ENCODE data around the gene TPK1. TPM values are rescaled to one million over a fixed set of nuclear protein-coding genes. Genes with fewer than 3 reads are reported as not detected.

The TPK1 gene
- total RNA-seq, 1 experiment from 2014 or later = 3.3 TPM

DNA sequence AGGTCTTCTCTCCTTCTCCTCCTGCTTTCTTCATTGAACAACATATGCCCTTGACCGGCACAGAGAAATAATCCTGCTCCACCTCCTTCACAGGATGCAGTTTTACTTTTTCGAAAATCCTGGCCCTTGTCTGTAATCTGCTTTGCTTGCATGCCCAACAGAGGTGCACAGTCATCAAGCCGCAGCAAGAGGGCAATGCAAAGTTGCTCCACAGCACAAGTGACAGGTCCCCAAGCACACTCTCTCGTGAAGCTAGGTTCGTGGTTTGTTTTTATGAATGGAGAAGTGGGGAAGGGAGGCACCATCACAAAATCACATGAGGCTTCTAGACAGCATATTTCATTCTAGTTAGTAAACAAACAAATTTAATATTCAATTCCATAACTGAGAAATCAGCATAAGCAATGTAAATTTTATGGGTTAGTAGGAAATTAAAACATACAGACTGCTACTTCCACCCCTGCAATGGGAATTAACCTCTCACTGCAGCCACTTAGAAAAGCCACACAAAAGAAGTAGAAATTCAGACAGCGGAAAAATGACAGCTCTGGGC is 178.8 kb downstream of the TPK1 start:
- CTCF ChIA-PET = interaction anchor here (0.6 kb wide), 1 partner anchor 668 kb away, joined by 3 read pairs; no protein-coding TSS in a partner anchor
- Histone ChIP-seq H3K27ac (ENCODE audit: low read length) (no peak overlapping the region), H3K36me3 (ENCODE audit: control insufficient read depth, insufficient read depth, low read length) (no peaks in the 10 kb centered on the region), H3K4me3 (ENCODE audit: low read depth in 2 of 2, low read length in 2 of 2) (no peak overlapping the region), H3K9me3 (ENCODE audit: control insufficient read depth, insufficient read depth, low read depth, low read length) (no peaks in the 10 kb centered on the region), H3K27me3 (ENCODE audit: control insufficient read depth, insufficient read depth, low read length) (no peaks in the 10 kb centered on the region), H3K4me1 (ENCODE audit: control insufficient read depth, insufficient read depth, low read length) (no peaks in the 10 kb centered on the region)
- POLR2A ChIA-PET = no interaction called here
- no TSS peak for BruUV-seq (replicated peaks)
- ATAC-seq (no peak), DNase-seq (ENCODE audit: low read depth, low spot score) (no peak)
- in situ Hi-C loops (cut with HindIII; ENCODE audit: low pct_unique_long_range_greater_than_20kb, low sequenced_read_pairs) (no loop called here), intact Hi-C loops (cut with micrococcal nuclease; ENCODE audit: unreplicated experiment) (no loop called here)
- TF ChIP-seq TCF7L2 (IDR thresholded peaks at IDR 0.05; ENCODE audit: low read depth, low read length) (no peak), SIN3A (IDR thresholded peaks at IDR 0.05; ENCODE audit: borderline replicate concordance, insufficient read depth, low read depth, low read length) (no peak), POLR2AphosphoS5 (IDR thresholded peaks at IDR 0.05; ENCODE audit: low read depth, low read length) (no peak)
- TF ChIP-seq, protein P1, sequence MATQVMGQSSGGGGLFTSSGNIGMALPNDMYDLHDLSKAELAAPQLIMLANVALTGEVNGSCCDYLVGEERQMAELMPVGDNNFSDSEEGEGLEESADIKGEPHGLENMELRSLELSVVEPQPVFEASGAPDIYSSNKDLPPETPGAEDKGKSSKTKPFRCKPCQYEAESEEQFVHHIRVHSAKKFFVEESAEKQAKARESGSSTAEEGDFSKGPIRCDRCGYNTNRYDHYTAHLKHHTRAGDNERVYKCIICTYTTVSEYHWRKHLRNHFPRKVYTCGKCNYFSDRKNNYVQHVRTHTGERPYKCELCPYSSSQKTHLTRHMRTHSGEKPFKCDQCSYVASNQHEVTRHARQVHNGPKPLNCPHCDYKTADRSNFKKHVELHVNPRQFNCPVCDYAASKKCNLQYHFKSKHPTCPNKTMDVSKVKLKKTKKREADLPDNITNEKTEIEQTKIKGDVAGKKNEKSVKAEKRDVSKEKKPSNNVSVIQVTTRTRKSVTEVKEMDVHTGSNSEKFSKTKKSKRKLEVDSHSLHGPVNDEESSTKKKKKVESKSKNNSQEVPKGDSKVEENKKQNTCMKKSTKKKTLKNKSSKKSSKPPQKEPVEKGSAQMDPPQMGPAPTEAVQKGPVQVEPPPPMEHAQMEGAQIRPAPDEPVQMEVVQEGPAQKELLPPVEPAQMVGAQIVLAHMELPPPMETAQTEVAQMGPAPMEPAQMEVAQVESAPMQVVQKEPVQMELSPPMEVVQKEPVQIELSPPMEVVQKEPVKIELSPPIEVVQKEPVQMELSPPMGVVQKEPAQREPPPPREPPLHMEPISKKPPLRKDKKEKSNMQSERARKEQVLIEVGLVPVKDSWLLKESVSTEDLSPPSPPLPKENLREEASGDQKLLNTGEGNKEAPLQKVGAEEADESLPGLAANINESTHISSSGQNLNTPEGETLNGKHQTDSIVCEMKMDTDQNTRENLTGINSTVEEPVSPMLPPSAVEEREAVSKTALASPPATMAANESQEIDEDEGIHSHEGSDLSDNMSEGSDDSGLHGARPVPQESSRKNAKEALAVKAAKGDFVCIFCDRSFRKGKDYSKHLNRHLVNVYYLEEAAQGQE (IDR thresholded peaks at IDR 0.05; ENCODE audit: insufficient read depth in 1 of 2, low read depth in 2 of 2, low read length in 1 of 2) = no peak
- TF ChIP-seq, protein P2, sequence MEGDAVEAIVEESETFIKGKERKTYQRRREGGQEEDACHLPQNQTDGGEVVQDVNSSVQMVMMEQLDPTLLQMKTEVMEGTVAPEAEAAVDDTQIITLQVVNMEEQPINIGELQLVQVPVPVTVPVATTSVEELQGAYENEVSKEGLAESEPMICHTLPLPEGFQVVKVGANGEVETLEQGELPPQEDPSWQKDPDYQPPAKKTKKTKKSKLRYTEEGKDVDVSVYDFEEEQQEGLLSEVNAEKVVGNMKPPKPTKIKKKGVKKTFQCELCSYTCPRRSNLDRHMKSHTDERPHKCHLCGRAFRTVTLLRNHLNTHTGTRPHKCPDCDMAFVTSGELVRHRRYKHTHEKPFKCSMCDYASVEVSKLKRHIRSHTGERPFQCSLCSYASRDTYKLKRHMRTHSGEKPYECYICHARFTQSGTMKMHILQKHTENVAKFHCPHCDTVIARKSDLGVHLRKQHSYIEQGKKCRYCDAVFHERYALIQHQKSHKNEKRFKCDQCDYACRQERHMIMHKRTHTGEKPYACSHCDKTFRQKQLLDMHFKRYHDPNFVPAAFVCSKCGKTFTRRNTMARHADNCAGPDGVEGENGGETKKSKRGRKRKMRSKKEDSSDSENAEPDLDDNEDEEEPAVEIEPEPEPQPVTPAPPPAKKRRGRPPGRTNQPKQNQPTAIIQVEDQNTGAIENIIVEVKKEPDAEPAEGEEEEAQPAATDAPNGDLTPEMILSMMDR (IDR thresholded peaks at IDR 0.05) = no peak

DNA sequence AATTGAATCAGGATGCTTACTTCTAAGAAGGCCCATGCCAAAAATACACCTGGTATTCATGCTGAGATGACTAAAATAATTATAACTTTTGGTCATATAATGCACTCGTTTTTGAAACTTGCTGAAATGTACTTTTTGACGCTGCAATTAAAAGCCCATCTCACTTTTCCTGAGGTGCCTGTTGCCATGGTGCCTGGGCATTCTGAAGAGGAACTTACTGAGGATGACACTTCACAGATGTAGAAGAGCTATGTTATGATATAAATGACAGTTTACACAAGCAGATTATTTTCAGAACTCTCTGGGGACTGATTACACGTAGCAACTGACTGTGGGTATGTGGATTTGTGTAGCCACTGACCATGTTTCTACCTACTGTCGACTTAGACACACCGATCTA is 182.4 kb downstream of the TPK1 start:
- Histone ChIP-seq H3K4me1 (ENCODE audit: control insufficient read depth, insufficient read depth, low read length) (no peaks in the 10 kb centered on the region), H3K27ac (ENCODE audit: low read length) (no peak overlapping the region), H3K9me3 (ENCODE audit: control insufficient read depth, insufficient read depth, low read depth, low read length) (no peaks in the 10 kb centered on the region), H3K4me3 (ENCODE audit: low read depth in 2 of 2, low read length in 2 of 2) (no peak overlapping the region), H3K27me3 (ENCODE audit: control insufficient read depth, insufficient read depth, low read length) (no peaks in the 10 kb centered on the region), H3K36me3 (ENCODE audit: control insufficient read depth, insufficient read depth, low read length) (no peaks in the 10 kb centered on the region)
- CTCF ChIA-PET = no interaction called here
- BruUV-seq (replicated peaks) = no TSS peak
- POLR2A ChIA-PET = no interaction called here
- DNase-seq (ENCODE audit: low read depth, low spot score) (no peak), ATAC-seq (no peak)
- no peak for TF ChIP-seq TCF7L2 (IDR thresholded peaks at IDR 0.05; ENCODE audit: low read depth, low read length)
- TF ChIP-seq, protein P2 (IDR thresholded peaks at IDR 0.05) = no peak
- TF ChIP-seq, protein P1 (IDR thresholded peaks at IDR 0.05; ENCODE audit: insufficient read depth in 1 of 2, low read depth in 2 of 2, low read length in 1 of 2) = no peak
- TF ChIP-seq SIN3A (IDR thresholded peaks at IDR 0.05; ENCODE audit: borderline replicate concordance, insufficient read depth, low read depth, low read length) = no peak
- TF ChIP-seq POLR2AphosphoS5 (IDR thresholded peaks at IDR 0.05; ENCODE audit: low read depth, low read length) = no peak
- intact Hi-C loops (cut with micrococcal nuclease; ENCODE audit: unreplicated experiment) (no loop called here), in situ Hi-C loops (cut with HindIII; ENCODE audit: low pct_unique_long_range_greater_than_20kb, low sequenced_read_pairs) (no loop called here)

All from Panc1 (cell line).